GM18517 (cell line): ENCODE data around the gene VPS37B.

ENCODE experiments used
- ATAC-seq: cut with Tn5 transposase; IDR thresholded peaks from one replicate; pipeline ENCODE4 v1.9.1; 2021; ENCODE audit warnings: mild to moderate bottlenecking, moderate library complexity; ENCODE audit not compliant: unreplicated experiment

VPS37B gene

GRCh38 chr12:122867691-122868461 lies 28.0 kb downstream of the VPS37B start:
- no peak for ATAC-seq

- no peak for ATAC-seq
Observed at GRCh38 chr12:122866950-122867607, 28.8 kb downstream of the VPS37B start.

- ATAC-seq = no peak
Observed at GRCh38 chr12:122866379-122866778, 29.5 kb downstream of the VPS37B start.

GRCh38 chr12:122865268-122866231 lies 30.4 kb downstream of the VPS37B start:
- ATAC-seq = no peak

GRCh38 chr12:122864894-122865253 lies 31.1 kb downstream of the VPS37B start:
- ATAC-seq = no peak

- no peak for ATAC-seq
Observed at GRCh38 chr12:122862872-122863701, 32.8 kb downstream of the VPS37B start.

- ATAC-seq = no peak
Observed at GRCh38 chr12:122862110-122862634, 33.8 kb downstream of the VPS37B start.

GRCh38 chr12:122861587-122861970 lies 34.3 kb downstream of the VPS37B start:
- ATAC-seq = no peak

- ATAC-seq = no peak
Observed at GRCh38 chr12:122860854-122861586, 34.9 kb downstream of the VPS37B start.

- peak; percentile 49 for ATAC-seq
Observed at GRCh38 chr12:122860040-122860853, 35.7 kb downstream of the VPS37B start.

- no peak for ATAC-seq
Observed at GRCh38 chr12:122859303-122860039, 36.5 kb downstream of the VPS37B start.

GRCh38 chr12:122858591-122859302 lies 37.2 kb downstream of the VPS37B start:
- no peak for ATAC-seq

GRCh38 chr12:122858171-122858570 lies 37.8 kb downstream of the VPS37B start:
- no peak for ATAC-seq

GRCh38 chr12:122856999-122857671 lies 38.8 kb downstream of the VPS37B start:
- no peak for ATAC-seq

GRCh38 chr12:122855928-122856831 lies 39.7 kb downstream of the VPS37B start:
- ATAC-seq = no peak
